Measurements from ENCODE around the gene PMAIP1. TPM values are rescaled to one million over a fixed set of nuclear protein-coding genes. Genes with fewer than 3 reads are reported as not detected.
A peak's percentile ranks its signal among the peaks of the same experiment; 100 is the strongest.

The PMAIP1 gene
- total and polyA plus RNA-seq, 3 donors from 2014 or later, result 4.7 to 6.0 (median 4.8) TPM

DNA sequence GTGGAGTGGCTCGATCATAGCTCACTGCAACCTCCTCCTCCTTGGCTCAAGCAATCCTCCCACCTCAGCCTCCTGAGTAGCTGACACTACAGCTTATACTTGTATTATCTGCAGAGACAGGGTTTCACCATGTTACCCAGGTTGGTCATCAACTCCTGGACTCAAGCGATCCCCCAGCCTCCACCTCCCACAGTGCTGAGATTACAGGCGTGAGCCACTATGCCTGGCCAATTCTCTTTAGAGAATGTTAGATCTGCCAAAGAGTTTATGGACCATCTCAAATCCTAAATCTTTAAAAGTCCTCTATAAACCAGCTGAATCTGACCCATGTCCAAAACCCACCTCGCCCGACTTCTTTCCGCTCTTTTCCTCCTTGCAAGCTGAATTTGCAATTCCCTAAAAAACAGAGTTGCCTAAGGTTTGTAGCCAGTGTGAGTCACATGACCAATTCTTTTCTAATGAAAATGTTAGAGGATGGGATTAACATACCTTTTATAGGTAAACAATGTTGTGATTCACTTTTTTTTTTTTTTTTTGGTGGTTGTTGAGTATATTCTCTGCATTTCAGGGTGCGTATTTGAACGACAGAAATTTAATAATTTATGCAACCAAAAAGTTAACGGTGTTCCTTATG, 2.4 kb upstream of the PMAIP1 start:
- no peak overlapping the region for H3K4me3 ChIP-seq
- intact Hi-C loops (cut with DNase I; ENCODE audit: low total_unique reads), result no loop called here
- no peak for TF ChIP-seq POLR2A (IDR thresholded peaks at IDR 0.05)
- TF ChIP-seq CTCF (IDR thresholded peaks at IDR 0.05), result no peak
- DNase-seq, result no peak
- peaks cover 8% of the 10 kb centered on the region for H3K4me1 ChIP-seq
- WGBS, 2 donors, result 67 to 68% methylated on average over 9 of the region's 9 CpGs
- no peak overlapping the region for H3K27ac ChIP-seq
- H3K36me3 ChIP-seq (ENCODE audit: low read depth, missing control alignments), result no peaks in the 10 kb centered on the region
- no peaks in the 10 kb centered on the region for H3K9me3 ChIP-seq
- no peaks in the 10 kb centered on the region for H3K27me3 ChIP-seq

DNA sequence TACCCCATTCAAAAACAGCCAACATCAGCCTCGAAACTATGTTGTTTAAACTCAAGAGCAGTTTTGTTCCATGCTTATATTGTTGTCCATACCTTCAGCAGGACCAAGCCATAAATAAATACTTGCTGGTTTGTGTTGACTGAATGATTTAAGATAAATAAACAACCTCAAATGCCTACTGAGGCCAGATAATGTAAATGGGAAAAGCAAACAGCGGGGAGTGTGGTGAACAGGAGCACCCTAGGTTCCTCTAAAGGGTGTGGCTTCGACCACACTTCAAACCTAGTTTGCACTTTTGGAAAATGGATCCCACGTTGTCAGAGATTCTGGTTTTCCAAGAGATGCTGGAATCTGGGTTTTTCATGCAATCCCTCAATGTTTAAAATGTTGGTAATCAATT, 1.7 kb upstream of the PMAIP1 start:
- Histone ChIP-seq H3K9me3 (no peaks in the 10 kb centered on the region), H3K27ac (no peak overlapping the region), H3K4me3 (no peak overlapping the region), H3K4me1 (peaks cover 8% of the 10 kb centered on the region), H3K27me3 (no peaks in the 10 kb centered on the region), H3K36me3 (ENCODE audit: low read depth, missing control alignments) (no peaks in the 10 kb centered on the region)
- WGBS, 2 donors, result 42 to 49% methylated on average over 4 of the region's 4 CpGs
- intact Hi-C loops (cut with DNase I; ENCODE audit: low total_unique reads), result no loop called here
- DNase-seq, result no peak
- TF ChIP-seq POLR2A (IDR thresholded peaks at IDR 0.05) (no peak), CTCF (IDR thresholded peaks at IDR 0.05) (no peak)

- Histone ChIP-seq H3K27me3 (no peaks in the 10 kb centered on the region), H3K4me3 (peak overlapping the region; percentile 55 to 65), H3K4me1 (peaks cover 8% of the 10 kb centered on the region), H3K9me3 (no peaks in the 10 kb centered on the region), H3K36me3 (ENCODE audit: low read depth, missing control alignments) (no peaks in the 10 kb centered on the region), H3K27ac (no peak overlapping the region)
- 43 to 44% methylated on average over 33 of the region's 33 CpGs for WGBS, 2 donors
- intact Hi-C loops (cut with DNase I; ENCODE audit: low total_unique reads), result no loop called here
- no peak for DNase-seq
- TF ChIP-seq POLR2A (IDR thresholded peaks at IDR 0.05), result no peak
- TF ChIP-seq CTCF (IDR thresholded peaks at IDR 0.05), result no peak
Observed at GRCh38 chr18:59898609-59899297, 1.0 kb upstream of the PMAIP1 start.

DNA sequence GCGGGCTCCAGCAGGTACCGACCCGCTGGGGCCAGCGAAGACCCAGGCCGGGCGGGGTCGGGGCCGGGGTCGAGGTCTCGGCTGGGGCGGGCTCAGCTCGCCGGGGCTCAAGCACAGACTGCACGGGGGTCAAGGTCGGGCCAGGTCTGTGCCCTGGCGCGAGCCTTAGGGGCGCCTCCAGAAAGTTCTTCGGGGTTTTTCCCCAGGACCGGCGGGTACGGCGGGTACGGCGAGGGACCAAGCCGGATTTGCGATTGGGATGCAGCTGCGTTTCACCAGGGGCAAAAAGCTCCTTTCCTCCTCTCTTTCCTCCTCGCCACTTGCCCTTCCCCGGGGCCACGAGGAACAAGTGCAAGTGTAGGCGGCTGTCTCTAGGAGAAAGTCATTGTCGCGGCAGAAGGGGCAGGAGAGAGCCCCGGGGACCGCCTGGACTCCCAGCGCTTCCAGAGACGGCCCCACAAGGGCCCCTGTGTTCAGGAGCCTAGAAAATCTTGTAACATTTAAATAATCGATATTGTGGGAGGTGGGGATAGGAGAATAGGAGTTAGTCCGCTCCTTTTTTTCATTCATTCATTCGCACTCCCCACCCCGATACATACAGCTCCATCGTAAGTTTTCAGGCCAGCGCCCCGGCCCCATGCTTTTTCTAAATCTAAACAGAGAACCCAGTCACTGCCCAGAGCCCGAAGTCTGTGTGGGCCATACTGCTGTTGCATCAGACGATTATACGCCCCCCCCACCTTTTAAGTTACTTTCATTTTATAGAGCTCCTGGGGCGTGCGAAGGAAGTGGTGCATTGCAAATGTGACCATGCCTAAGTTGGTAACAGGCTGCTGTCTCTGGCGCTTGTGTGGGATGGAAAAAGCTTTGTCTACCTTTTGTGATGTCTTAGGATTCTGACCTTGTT, 679 bp downstream of the PMAIP1 start:
- peaks cover 8% of the 10 kb centered on the region for H3K4me1 ChIP-seq
- H3K36me3 ChIP-seq (ENCODE audit: low read depth, missing control alignments), result no peaks in the 10 kb centered on the region
- WGBS, 2 donors, result 3 to 10% methylated on average over 20 to 51 of the region's 51 CpGs
- no peaks in the 10 kb centered on the region for H3K27me3 ChIP-seq
- peak overlapping the region in 1 of 2 donors; percentile 6 for H3K27ac ChIP-seq
- no peaks in the 10 kb centered on the region for H3K9me3 ChIP-seq
- intact Hi-C loops (cut with DNase I; ENCODE audit: low total_unique reads), result no loop called here
- H3K4me3 ChIP-seq, result peak overlapping the region; percentile 55 to 65
- TF ChIP-seq CTCF (IDR thresholded peaks at IDR 0.05), result no peak
- TF ChIP-seq POLR2A (IDR thresholded peaks at IDR 0.05), result no peak
- DNase-seq, result peak; percentile 27
